Activated CD8-positive, alpha-beta memory T cell treated with anti-CD3 and anti-CD28 coated beads for 48 hours (primary cell): ENCODE results near the gene ADH7.

Source experiments
- DNase-seq, 3 experiments: peaks; one replicate each; pipeline ENCODE4 v3.0.0-alpha.2; 2020; ENCODE audit warnings: low read depth in 2 of 3, low spot score in 2 of 3

Gene ADH7

GRCh38 chr4:99435154-99435553 is at the start of gene ADH7:
ADH7 (minus strand) TSS chr4:99435342; CDS start chr4:99435233, 109 bp downstream.
- no peak for DNase-seq

- no peak for DNase-seq
These were observed 48.5 kb upstream of the ADH7 start for GRCh38 chr4:99483636-99484035.

- no peak for DNase-seq
These were observed 38.0 kb upstream of the ADH7 start for GRCh38 chr4:99473131-99473530.

- no peak for DNase-seq
These were observed 36.8 kb upstream of the ADH7 start for GRCh38 chr4:99471896-99472295.

GRCh38 chr4:99471349-99471748 is 36.2 kb upstream of the ADH7 start:
- DNase-seq: no peak

- DNase-seq: no peak
These were observed 33.7 kb upstream of the ADH7 start for GRCh38 chr4:99468889-99469288.

- no peak for DNase-seq
These were observed 32.7 kb upstream of the ADH7 start for GRCh38 chr4:99467887-99468286.

GRCh38 chr4:99463566-99463965 is 28.4 kb upstream of the ADH7 start:
- DNase-seq: no peak

- DNase-seq: no peak
These were observed 27.8 kb upstream of the ADH7 start for GRCh38 chr4:99462875-99463464.

GRCh38 chr4:99461623-99462401 is 26.7 kb upstream of the ADH7 start:
- no peak for DNase-seq

- DNase-seq: no peak
These were observed 24.5 kb upstream of the ADH7 start for GRCh38 chr4:99459546-99460042.

GRCh38 chr4:99458911-99459447 is 23.8 kb upstream of the ADH7 start:
- no peak for DNase-seq

- DNase-seq: no peak
These were observed 22.5 kb upstream of the ADH7 start for GRCh38 chr4:99457676-99458075.

GRCh38 chr4:99457270-99457669 is 22.1 kb upstream of the ADH7 start:
- DNase-seq: no peak

- no peak for DNase-seq
These were observed 12.4 kb upstream of the ADH7 start for GRCh38 chr4:99447513-99447912.

- DNase-seq: no peak
These were observed 11.9 kb upstream of the ADH7 start for GRCh38 chr4:99447079-99447478.

- DNase-seq: no peak
These were observed 3.3 kb upstream of the ADH7 start for GRCh38 chr4:99438405-99438780.

- no peak for DNase-seq
These were observed 2.7 kb upstream of the ADH7 start for GRCh38 chr4:99437723-99438404.

GRCh38 chr4:99436976-99437722 is 2.0 kb upstream of the ADH7 start:
- DNase-seq: no peak

GRCh38 chr4:99436462-99436861 is 1.3 kb upstream of the ADH7 start:
- no peak for DNase-seq

GRCh38 chr4:99430106-99430505 is 5.0 kb downstream of the ADH7 start:
- no peak for DNase-seq
